Activated T-helper 1 cell treated with anti-CD3 and anti-CD28 coated beads, Interleukin-2, amount 50 U/mL, for 16 hours (primary cell): Measurements from ENCODE around the gene TTC28.
"Not testable (repeated sequence)": the region's sequence is repeated elsewhere in the genome, so short reads cannot be mapped to it uniquely, and the experiment has no call there.

ENCODE experiments used
- DNase-seq, 2 donors: peaks; one replicate each; pipeline ENCODE4 v3.0.0-alpha.2; 2020; ENCODE audit warnings: low read depth in 1 of 2, low spot score in 1 of 2

The TTC28 gene

GRCh38 chr22:28198692-28199091, 480.9 kb downstream of the TTC28 start:
- DNase-seq: no peak

GRCh38 chr22:28191571-28191970, 488.1 kb downstream of the TTC28 start:
- not testable (repeated sequence) for DNase-seq

DNA sequence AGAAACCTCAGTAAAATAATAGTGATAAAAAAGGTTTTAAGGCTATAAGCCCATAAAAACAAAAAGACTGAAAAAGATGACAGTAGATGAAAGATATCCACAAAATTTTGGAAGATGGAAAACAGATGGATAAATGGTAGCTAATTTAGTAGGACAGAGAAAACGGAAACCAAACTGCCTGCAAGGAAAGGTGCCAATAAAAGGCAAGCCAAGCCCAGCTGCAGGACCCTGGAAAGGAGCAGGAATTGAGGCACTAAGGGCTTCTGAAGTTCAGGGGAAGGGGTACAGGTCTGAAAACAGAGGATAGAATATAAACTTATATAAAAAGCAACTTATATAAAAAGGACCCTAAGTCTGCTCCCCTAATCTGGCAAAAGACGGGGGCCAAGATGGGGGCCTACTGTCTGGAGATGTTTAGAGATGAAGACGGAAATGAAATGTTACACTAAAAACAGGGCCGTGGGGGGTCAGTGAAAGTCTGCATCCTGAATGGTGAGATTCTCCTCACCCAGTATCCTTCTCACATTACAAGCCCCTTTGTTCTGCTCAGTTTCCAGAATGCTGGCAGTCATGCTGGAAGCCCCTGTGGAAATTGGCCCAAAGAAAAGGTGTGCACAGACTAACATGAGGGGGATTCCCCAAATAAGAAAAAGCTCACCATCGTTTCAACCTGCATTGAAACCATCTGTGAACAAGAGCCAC, 491.3 kb downstream of the TTC28 start:
- no peak for DNase-seq

DNA sequence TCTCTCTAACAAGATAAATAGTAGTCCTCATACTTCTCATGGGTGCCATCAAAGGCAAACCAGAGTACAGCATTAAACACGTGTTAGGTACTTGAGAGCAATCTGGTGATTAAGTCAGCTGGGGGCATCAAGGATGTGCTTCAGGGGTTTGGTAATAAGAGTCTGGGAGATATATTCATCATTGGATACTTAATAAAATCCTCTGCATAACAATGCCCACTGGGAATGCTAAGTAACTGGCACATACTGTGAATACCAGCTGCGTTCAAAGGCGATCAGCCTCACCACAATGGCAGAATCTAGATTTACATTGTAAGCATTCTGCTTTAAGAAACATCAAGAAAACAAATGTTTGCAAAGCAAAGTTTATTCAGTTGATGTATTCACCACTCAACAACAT, 492.0 kb downstream of the TTC28 start:
- no peak for DNase-seq

DNA sequence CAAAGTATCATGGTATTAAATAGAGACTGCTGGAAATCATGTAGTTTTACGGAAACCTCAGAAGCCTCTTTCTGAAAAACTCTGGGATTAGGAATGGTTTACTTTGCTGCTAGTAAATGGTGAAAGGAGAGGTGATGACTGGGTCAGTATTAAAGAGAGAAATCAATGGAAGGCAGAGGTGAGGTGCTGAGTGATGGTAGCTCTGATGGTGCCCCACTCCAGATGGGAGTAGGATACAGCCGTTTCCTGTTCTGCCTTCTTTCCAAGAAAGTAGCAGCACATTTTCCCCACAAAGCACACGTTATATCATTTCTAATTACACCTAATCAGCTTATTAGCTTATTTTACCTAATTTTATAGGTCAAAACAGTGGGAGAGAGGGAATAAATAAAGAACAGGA, 493.0 kb downstream of the TTC28 start:
- DNase-seq: no peak

GRCh38 chr22:28185130-28185529, 494.5 kb downstream of the TTC28 start:
- DNase-seq: no peak

DNA sequence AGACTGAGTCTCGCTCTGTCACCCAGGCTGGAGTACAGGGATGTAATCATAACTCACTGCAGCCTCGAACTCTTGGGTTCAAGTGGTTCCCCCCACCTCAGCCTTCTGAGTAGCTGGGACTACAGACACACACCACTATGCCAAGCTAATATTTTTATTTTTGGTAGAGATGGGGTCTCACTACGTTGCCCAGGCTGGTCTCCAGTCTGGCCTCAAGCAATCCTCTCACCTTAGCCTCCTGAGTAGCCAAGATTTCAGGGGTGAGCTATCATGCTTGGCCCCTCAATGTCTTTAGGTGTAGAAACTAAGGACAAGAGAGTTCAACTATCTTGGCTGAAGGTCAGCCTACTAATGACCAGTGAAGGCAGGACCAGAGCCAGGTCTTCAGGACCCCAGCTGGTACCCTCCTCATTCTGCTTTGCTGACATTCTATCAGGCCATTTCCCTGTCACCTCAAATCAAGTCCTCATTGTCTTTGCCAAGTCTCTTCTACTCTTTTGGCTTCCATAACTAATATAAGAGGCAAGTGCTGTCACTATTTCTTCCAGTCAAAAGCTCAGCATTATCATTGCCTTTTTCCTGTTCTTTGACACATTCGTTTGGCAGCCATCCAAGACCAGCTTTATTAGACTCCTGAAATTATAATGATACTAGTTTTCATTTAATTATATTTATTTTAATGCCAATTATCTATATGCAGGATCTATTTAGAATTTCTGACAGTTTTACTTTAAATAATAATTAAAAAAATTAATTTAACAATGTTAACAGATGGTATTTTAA, 496.4 kb downstream of the TTC28 start:
- no peak for DNase-seq

DNA sequence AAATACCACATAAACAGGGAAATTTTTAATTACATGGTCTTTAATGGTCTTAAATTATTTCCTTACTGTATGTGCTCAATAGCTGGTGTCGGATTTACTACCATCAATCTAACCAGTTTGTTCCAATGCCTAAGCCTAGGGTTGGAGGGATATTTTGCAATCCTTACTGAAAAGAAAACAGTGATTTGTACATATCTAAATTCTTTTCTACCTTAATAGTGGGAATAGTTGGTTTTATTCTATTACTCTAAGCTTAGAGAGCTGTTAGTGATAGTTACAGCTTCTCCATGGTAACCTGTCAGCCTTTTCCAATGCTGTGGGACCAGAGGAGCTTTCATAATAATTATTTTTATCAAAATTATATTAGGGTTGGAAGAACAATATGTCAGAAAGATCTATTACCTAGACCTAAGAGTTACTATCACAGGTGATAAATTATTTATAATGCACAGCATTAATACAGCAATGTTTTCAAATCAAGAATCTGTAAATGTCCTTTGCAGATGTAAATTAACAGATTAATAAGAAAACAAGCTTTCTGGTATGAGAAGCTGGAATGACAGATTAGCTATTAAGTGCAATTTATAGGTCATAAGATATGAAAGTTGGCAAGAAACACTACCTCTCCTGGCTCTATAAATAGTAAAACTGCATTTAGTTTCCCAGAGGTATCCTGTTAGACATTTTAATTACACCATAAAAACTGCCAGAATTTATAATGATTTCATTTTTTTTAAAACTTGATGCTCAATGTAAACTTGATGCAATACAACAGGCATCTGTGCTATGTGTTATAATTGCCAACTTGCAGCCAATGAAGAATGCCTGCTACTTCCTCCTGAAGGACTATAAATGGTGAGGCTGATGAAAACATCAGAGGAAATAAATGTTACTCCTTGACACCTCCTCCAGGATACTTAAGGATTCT, 498.6 kb downstream of the TTC28 start:
- no peak for DNase-seq

- DNase-seq: no peak
Measured at GRCh38 chr22:28179392-28179791, 500.2 kb downstream of the TTC28 start.

GRCh38 chr22:28175730-28176492, 503.7 kb downstream of the TTC28 start:
- DNase-seq: no peak

- no peak for DNase-seq
Measured at GRCh38 chr22:28174509-28174908, 505.1 kb downstream of the TTC28 start.

- no peak for DNase-seq
Measured at GRCh38 chr22:28172892-28173670, 506.6 kb downstream of the TTC28 start.

GRCh38 chr22:28171712-28172111, 507.9 kb downstream of the TTC28 start:
- no peak for DNase-seq

- DNase-seq: no peak
Measured at GRCh38 chr22:28171115-28171514, 508.5 kb downstream of the TTC28 start.

DNA sequence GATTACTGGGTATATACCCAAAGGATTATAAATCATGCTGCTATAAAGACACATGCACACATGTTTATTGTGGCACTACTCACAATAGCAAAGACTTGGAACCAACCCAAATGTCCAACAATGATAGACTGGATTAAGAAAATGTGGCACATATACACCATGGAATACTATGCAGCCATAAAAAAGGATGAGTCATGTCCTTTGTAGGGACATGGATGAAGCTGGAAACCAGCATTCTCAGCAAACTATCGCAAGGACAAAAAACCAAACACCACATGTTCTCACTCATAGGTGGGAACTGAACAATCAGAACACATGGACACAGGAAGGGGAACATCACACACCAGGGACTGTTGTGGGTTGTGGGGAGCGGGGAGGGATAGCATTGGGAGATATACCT, 510.3 kb downstream of the TTC28 start:
- not testable (repeated sequence) for DNase-seq

GRCh38 chr22:28155808-28156207, 523.8 kb downstream of the TTC28 start:
- no peak for DNase-seq

DNA sequence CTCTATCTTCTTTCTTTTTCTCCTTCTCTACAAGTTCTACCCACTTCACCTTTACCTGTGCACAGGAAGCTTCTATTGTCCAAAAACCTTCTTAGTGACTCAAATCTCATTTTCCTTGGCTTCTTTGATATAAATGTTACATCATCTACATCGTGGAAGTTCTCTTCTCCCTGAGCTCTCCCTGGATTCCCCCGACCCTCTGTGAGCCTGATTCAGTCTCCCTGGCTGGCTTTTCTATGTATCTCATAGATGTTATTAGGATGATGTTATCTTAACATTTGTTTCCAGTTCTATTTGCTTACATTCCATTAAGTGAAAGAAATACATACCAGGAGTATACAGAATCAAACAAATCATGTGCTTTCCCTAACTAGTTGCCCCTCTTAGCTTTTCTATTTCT, 524.8 kb downstream of the TTC28 start:
- DNase-seq: no peak

GRCh38 chr22:28151151-28151816, 528.4 kb downstream of the TTC28 start:
- DNase-seq: no peak

DNA sequence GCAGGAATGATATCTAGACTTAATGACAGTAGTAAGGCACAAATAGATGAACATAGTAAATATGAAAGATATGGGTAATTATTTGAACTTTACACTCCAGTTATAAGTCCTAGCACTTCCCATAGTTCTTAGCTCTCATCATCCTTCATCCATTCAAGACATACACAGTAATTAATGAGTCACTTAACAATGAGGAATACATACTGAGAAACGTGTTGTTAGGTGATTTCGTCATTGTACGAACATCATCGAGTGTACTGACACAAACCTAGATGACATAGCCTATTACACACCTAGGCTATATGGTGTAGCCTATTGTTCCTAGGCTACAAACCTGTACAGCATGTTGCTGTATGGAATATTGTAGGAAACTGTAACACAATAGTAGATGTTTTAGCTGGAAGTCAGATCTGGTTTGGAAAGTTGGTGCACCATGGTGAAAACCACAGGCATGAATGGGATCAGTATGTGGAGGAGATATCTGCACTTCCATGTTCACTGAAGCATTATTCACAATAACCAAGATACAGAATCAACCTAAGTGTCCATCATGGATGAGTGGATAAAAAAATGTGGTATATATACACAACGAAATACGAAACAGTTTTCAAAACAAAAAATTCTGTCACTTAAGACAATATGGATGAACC, 530.7 kb downstream of the TTC28 start:
- DNase-seq: no peak
